OCI-LY1 (cell line): Measurements from ENCODE around the gene NHERF2.

ENCODE experiments used
- H2AFZ ChIP-seq: fragments of 200-600 bp; sonication (generic), shearing (Covaris generic); 2 replicates; pipeline ENCODE4 v1.6.0; 2014; ENCODE audit warnings: antibody characterized with exemption, mild to moderate bottlenecking, low read length
- H3F3A ChIP-seq: fragments of 200-600 bp; sonication (generic), shearing (Covaris generic); 2 replicates; pipeline ENCODE4 v1.6.0; 2014; ENCODE audit warnings: mild to moderate bottlenecking, antibody characterized with exemption, low read length, moderate library complexity; ENCODE audit not compliant: insufficient read depth
- H3K27ac ChIP-seq: fragments of 200-600 bp; sonication (generic); 2 replicates; pipeline ENCODE4 v1.5.1; 2014; ENCODE audit warnings: low read length, mixed run types, mild to moderate bottlenecking, low read depth; ENCODE audit not compliant: poor library complexity, severe bottlenecking
- H3K27me3 ChIP-seq: fragments of 200-600 bp; sonication (generic); 2 replicates; pipeline ENCODE4 v1.6.0; 2014; ENCODE audit warnings: antibody characterized with exemption, mild to moderate bottlenecking, low read length, moderate library complexity; ENCODE audit not compliant: insufficient read depth
- H3K36me3 ChIP-seq: fragments of 200-600 bp; sonication (generic); 2 replicates; pipeline ENCODE4 v1.6.1; 2014; ENCODE audit warnings: mild to moderate bottlenecking, antibody characterized with exemption, low read length, moderate library complexity, mixed read lengths; ENCODE audit not compliant: insufficient read depth
- H3K4me1 ChIP-seq: fragments of 200-600 bp; sonication (generic); 2 replicates; pipeline ENCODE4 v1.5.1; 2014; ENCODE audit warnings: mild to moderate bottlenecking, low read length, moderate library complexity; ENCODE audit not compliant: insufficient read depth, severe bottlenecking
- H3K4me2 ChIP-seq: fragments of 200-600 bp; sonication (generic), shearing (Covaris generic); 2 replicates; pipeline ENCODE4 v1.6.1; 2014; ENCODE audit warnings: low read length
- H3K4me3 ChIP-seq: fragments of 200-600 bp; sonication (generic); 2 replicates; pipeline ENCODE4 v1.5.1; 2014; ENCODE audit warnings: low read length, low read depth, mild to moderate bottlenecking, mixed read lengths; ENCODE audit not compliant: poor library complexity, severe bottlenecking
- H3K79me2 ChIP-seq: fragments of 200-600 bp; shearing (Covaris generic); 2 replicates; pipeline ENCODE4 v1.6.1; 2016; ENCODE audit warnings: mixed run types, low read length, mixed read lengths; ENCODE audit not compliant: insufficient read depth
- H3K9ac ChIP-seq: fragments of 200-600 bp; sonication (generic), shearing (Covaris generic); 2 replicates; pipeline ENCODE4 v1.6.1; 2014; ENCODE audit warnings: mild to moderate bottlenecking, low read length, mixed read lengths
- H3K9me2 ChIP-seq: fragments of 200-600 bp; sonication (generic), shearing (Covaris generic); 2 replicates; pipeline ENCODE4 v1.6.1; 2014; ENCODE audit warnings: low read depth, mild to moderate bottlenecking, low read length, mixed read lengths
- H3K9me3 ChIP-seq: fragments of 200-600 bp; shearing (Covaris generic); 2 replicates; pipeline ENCODE4 v1.6.1; 2014; ENCODE audit warnings: low read length, mixed read lengths
- H4K20me1 ChIP-seq: fragments of 200-600 bp; sonication (generic), shearing (Covaris generic); 2 replicates; pipeline ENCODE4 v1.6.0; 2016; ENCODE audit warnings: mild to moderate bottlenecking, low read length; ENCODE audit not compliant: insufficient read depth
- EZH2 ChIP-seq: fragments of 200-600 bp; sonication (generic), shearing (Covaris generic); IDR thresholded peaks from 2 replicates; pipeline ENCODE4 v1.8.0; 2017; ENCODE audit warnings: borderline replicate concordance, mixed run types, mild to moderate bottlenecking, antibody characterized with exemption, low read length, moderate library complexity, mixed read lengths
- TF ChIP-seq, protein P1 (sequence below): fragments of 200-600 bp; sonication (generic), shearing (Covaris generic); IDR thresholded peaks from 2 replicates; pipeline ENCODE4 v1.5.1; 2017; ENCODE audit warnings: mild to moderate bottlenecking, antibody characterized with exemption, low read length, moderate library complexity, mixed read lengths

The NHERF2 gene

DNA sequence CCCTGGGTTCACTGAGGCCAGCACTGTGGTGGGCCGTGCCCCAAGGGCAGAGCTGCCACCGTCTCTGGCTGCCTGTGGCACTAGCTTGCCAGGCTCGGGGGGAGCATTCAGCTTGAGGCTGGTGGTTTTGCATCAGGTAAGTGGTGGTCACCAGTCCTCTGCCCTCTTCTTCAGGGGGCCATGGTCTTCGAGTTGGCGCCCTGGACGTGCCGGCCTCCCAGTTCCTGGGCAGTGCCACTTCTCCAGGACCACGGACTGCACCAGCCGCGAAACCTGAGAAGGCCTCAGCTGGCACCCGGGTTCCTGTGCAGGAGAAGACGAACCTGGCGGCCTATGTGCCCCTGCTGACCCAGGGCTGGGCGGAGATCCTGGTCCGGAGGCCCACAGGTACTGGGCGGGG lies 53.3 kb downstream of the NHERF2 start:
- Histone ChIP-seq H4K20me1 (no peaks in the 10 kb centered on the region), H3K36me3 (peaks cover 14% of the 10 kb centered on the region; the same call in 1 of the 2 replicates), H3K9me3 (no peaks in the 10 kb centered on the region)

DNA sequence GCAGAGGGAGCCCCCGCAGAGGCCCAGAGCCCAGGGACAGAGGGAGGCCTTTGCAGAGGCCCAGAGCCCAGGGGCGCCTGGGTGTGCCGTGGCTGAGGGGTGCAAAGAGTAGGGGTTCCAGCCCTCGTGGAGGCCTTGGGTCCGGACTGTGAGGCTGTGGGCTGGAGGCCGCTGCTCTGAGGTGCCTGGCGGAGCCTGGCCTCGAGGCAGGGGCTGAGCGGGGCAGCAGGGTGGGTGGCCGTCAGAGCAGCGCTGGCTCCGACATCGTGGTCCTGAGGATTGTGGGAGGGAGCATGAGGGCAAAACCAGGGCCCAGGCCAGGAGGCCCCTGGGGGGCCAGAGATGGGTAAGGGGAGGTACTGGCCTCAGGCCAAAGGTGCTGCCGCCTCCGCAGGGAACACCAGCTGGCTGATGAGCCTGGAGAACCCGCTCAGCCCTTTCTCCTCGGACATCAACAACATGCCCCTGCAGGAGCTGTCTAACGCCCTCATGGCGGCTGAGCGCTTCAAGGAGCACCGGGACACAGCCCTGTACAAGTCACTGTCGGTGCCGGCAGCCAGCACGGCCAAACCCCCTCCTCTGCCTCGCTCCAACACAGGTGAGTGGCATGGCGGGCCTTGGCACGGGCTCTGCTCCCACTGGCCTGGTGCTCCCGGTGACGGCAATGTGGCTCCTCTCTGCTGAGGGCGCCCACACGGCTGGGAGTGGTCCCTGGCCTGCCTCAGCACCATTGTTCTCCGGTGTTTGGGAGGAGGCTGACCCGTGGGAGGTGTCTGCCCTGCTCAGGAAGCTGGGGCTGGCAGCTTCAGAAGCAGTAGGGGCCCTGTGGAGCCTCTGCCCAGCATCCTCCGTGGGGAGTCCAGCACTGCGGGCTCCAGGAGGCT lies 54.7 kb downstream of the NHERF2 start:
- Histone ChIP-seq H3K4me2 (no peak overlapping the region), H3F3A (no peaks in the 10 kb centered on the region), H3K27me3 (no peaks in the 10 kb centered on the region), H4K20me1 (no peaks in the 10 kb centered on the region), H3K4me1 (peaks cover 3% of the 10 kb centered on the region), H3K36me3 (peaks cover 24% of the 10 kb centered on the region), H3K27ac (no peak overlapping the region), H3K9ac (no peak overlapping the region), H3K79me2 (no peaks in the 10 kb centered on the region), H3K4me3 (no peak overlapping the region), H2AFZ (no peak overlapping the region), H3K9me3 (no peaks in the 10 kb centered on the region), H3K9me2 (no peaks in the 10 kb centered on the region)
- TF ChIP-seq EZH2: no peak
- TF ChIP-seq, protein P1, sequence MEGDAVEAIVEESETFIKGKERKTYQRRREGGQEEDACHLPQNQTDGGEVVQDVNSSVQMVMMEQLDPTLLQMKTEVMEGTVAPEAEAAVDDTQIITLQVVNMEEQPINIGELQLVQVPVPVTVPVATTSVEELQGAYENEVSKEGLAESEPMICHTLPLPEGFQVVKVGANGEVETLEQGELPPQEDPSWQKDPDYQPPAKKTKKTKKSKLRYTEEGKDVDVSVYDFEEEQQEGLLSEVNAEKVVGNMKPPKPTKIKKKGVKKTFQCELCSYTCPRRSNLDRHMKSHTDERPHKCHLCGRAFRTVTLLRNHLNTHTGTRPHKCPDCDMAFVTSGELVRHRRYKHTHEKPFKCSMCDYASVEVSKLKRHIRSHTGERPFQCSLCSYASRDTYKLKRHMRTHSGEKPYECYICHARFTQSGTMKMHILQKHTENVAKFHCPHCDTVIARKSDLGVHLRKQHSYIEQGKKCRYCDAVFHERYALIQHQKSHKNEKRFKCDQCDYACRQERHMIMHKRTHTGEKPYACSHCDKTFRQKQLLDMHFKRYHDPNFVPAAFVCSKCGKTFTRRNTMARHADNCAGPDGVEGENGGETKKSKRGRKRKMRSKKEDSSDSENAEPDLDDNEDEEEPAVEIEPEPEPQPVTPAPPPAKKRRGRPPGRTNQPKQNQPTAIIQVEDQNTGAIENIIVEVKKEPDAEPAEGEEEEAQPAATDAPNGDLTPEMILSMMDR: no peak

More for the DNA sequence above, 53.3 kb downstream of the NHERF2 start:
- H3K9ac ChIP-seq: no peak overlapping the region
- no peaks in the 10 kb centered on the region for H3K27me3 ChIP-seq
- H3K4me3 ChIP-seq: no peak overlapping the region
- no peaks in the 10 kb centered on the region for H3K4me1 ChIP-seq
- H3K9me2 ChIP-seq: no peaks in the 10 kb centered on the region
- TF ChIP-seq EZH2: no peak
- TF ChIP-seq, protein P1: no peak
- H3K4me2 ChIP-seq: no peak overlapping the region
- H3K79me2 ChIP-seq: no peaks in the 10 kb centered on the region
- H3F3A ChIP-seq: no peaks in the 10 kb centered on the region
- no peak overlapping the region for H3K27ac ChIP-seq
- H2AFZ ChIP-seq: no peak overlapping the region

- H3K9ac ChIP-seq: no peak overlapping the region
- TF ChIP-seq, protein P1: no peak
- no peak for TF ChIP-seq EZH2
- H2AFZ ChIP-seq: no peak overlapping the region
- H3K4me3 ChIP-seq: no peak overlapping the region
- no peaks in the 10 kb centered on the region for H3K9me3 ChIP-seq
- no peaks in the 10 kb centered on the region for H3F3A ChIP-seq
- no peaks in the 10 kb centered on the region for H3K9me2 ChIP-seq
- peaks cover 12% of the 10 kb centered on the region for H3K4me1 ChIP-seq
- no peak overlapping the region for H3K4me2 ChIP-seq
- no peak overlapping the region for H3K27ac ChIP-seq
- peaks cover 31% of the 10 kb centered on the region for H3K36me3 ChIP-seq
- H3K27me3 ChIP-seq: no peaks in the 10 kb centered on the region
- no peaks in the 10 kb centered on the region for H3K79me2 ChIP-seq
- H4K20me1 ChIP-seq: no peaks in the 10 kb centered on the region
Observed at GRCh38 chr16:2082171-2082982, 55.7 kb downstream of the NHERF2 start.
